WTC11 (cell line): ENCODE data around the gene TSPYL2.

Source experiments
- CTCF ChIP-seq: fragments of 200-600 bp; IDR thresholded peaks from 2 replicates; pipeline ENCODE4 v1.8.0; 2022; ENCODE audit warnings: antibody characterized with exemption
- ELF4 ChIP-seq: sonication (generic); formaldehyde crosslinking; IDR thresholded peaks from 2 replicates; pipeline ENCODE4 v1.8.1; 2022; ENCODE audit warnings: low read depth, mild to moderate bottlenecking, moderate library complexity, missing genetic modification reagents
- FOXK1 ChIP-seq: sonication (generic); formaldehyde crosslinking; IDR thresholded peaks from 2 replicates; pipeline ENCODE4 v1.8.0; 2022; ENCODE audit warnings: mild to moderate bottlenecking, moderate library complexity, missing genetic modification reagents
- SP1 ChIP-seq: sonication (generic); formaldehyde crosslinking; conservative IDR thresholded peaks from 2 replicates; pipeline ENCODE4 v1.8.1; 2022; ENCODE audit warnings: missing genetic modification reagents
- USF2 ChIP-seq: sonication (generic); formaldehyde crosslinking; IDR thresholded peaks from 2 replicates; pipeline ENCODE4 v1.8.1; 2023; ENCODE audit warnings: mild to moderate bottlenecking, missing genetic modification reagents, moderate library complexity
- ZBTB21 ChIP-seq: sonication (generic); formaldehyde crosslinking; IDR thresholded peaks from 2 replicates; pipeline ENCODE4 v1.8.1; 2023; ENCODE audit warnings: mild to moderate bottlenecking, missing genetic modification reagents, borderline replicate concordance
- ZNF317 ChIP-seq: sonication (generic); formaldehyde crosslinking; IDR thresholded peaks from 2 replicates; pipeline ENCODE4 v1.8.1; 2023; ENCODE audit warnings: low read depth, mild to moderate bottlenecking, moderate library complexity, missing genetic modification reagents, borderline replicate concordance

GRCh38 chrX:53089925-53090324 is 7.8 kb downstream of the TSPYL2 start:
- TF ChIP-seq SP1 (CRISPR knock-in tag) (no peak), ZNF317 (CRISPR knock-in tag) (no peak), USF2 (CRISPR knock-in tag) (no peak), ELF4 (CRISPR knock-in tag) (no peak), FOXK1 (no peak), CTCF (no peak), ZBTB21 (no peak)
